ENCODE results near the gene PLEK.
"Not testable (repeated sequence)": the region's sequence is repeated elsewhere in the genome, so short reads cannot be mapped to it uniquely, and the experiment has no call there.

Gene PLEK

GRCh38 chr2:68386365-68386764, 21.3 kb downstream of the PLEK start:
- DNase-seq: no peak

DNA sequence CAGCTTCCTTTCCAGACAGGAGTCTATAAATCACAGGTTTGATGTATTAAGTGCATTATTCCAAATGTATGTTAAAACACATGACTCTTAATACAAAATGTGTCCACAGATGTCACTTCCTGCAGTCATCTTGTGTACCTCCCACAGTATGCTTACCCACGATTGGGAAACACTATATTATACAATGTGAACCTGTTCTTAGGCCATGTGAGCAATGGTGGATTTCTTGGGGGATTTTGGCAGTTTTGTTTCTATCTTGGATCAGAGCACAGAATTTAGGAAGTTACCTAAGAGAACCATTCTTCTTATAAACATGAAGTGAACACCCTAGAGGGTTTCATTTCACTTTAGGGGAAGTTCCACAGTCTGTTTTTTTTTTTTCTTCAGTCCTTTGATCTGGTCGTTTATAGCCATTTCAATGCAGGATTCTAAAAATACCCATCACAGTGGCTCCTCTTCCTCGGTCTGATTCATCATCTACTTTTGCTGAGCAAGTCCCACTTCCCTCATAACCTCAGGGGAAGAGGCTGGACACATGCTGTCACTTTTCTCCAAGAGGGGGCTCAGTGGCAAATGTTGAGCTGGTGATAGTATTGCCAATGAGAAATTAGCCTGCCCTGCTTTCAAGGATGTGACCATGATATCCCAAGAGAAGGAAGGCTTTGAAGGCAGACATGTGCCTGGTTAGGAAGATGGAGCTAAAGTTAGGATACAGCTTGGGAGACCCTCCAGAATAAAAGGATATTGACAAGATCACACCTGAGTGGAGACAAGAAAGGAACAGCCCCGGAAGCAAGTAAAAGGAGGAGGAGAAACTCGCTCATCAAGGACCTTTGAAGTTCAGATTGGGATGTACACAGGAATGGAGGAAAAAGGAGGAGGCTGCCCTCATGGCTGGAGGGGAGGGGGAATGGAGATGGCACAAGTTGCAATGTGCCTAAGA, 22.6 kb downstream of the PLEK start:
- DNase-seq: no peak

GRCh38 chr2:68388358-68388757, 23.3 kb downstream of the PLEK start:
- DNase-seq: no peak

- no peak for DNase-seq
Observed at GRCh38 chr2:68388772-68389171, 23.7 kb downstream of the PLEK start.

GRCh38 chr2:68390114-68390513, 25.0 kb downstream of the PLEK start:
- DNase-seq: no peak

GRCh38 chr2:68390586-68390985, 25.5 kb downstream of the PLEK start:
- DNase-seq: no peak

DNA sequence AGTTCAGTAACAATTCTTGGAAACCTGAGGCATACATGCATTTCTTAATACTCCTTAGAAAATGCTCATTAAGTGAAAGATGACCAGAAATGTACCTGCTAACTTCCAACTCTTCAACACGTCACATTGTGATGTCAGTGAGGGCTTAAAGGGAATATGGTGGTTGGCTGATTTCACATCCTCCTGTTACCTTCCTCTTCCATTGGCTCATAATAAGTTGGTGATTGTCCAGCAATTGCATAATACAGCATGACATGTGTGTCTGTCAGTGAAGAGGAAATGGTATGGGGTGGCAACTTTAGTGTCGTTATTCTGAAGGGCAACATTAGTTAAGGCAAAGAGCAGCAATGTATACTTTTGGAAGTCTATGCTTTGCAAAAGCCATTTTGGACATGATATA, 26.0 kb downstream of the PLEK start:
- no peak for DNase-seq

- DNase-seq: no peak
Observed at GRCh38 chr2:68391869-68392268, 26.8 kb downstream of the PLEK start.

DNA sequence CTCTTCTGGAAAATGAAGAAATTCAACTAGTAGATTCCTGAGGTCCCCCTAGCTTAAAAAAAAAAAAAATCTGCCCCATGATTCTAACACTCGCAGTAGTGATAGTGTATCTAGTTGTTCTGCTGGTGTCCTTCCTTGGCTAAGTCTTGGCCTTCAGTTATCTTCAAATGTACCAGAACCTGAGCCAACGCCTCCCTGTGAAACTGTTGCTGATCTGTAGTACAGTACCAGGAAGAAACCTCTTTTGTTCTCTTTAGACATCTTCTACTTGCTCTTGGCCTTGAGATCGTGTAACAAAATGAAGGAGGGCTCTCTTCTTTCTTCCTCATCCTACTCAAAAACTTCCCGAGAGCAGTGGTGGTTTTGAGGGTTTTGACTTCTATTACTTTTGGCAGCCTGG, 31.0 kb downstream of the PLEK start:
- no peak for DNase-seq

- DNase-seq: not testable (repeated sequence)
Observed at GRCh38 chr2:68397704-68398263, 32.7 kb downstream of the PLEK start.

DNA sequence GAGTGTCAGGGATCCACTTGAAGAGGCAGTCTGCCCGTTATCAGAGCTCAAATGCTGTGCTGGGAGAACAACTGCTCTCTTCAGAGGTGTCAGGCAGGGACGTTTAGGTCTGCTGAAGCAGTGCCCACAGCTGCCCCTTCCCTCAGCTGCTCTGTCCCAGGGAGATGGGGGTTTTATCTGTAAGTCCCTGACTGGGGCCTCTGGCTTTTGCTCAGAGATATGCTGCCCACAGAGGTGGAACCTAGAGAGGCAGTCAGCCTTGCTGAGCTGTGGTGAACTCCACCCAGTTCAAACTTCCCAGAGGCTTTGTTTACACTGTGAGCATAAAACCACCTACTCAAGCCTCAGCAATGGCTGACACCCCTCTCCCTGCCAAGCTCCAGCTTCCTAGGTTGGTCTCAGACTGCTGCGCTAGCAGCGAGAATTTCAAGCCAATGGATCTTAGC, 38.1 kb downstream of the PLEK start:
- DNase-seq: no peak

GRCh38 chr2:68404164-68404563, 39.1 kb downstream of the PLEK start:
- DNase-seq: no peak

DNA sequence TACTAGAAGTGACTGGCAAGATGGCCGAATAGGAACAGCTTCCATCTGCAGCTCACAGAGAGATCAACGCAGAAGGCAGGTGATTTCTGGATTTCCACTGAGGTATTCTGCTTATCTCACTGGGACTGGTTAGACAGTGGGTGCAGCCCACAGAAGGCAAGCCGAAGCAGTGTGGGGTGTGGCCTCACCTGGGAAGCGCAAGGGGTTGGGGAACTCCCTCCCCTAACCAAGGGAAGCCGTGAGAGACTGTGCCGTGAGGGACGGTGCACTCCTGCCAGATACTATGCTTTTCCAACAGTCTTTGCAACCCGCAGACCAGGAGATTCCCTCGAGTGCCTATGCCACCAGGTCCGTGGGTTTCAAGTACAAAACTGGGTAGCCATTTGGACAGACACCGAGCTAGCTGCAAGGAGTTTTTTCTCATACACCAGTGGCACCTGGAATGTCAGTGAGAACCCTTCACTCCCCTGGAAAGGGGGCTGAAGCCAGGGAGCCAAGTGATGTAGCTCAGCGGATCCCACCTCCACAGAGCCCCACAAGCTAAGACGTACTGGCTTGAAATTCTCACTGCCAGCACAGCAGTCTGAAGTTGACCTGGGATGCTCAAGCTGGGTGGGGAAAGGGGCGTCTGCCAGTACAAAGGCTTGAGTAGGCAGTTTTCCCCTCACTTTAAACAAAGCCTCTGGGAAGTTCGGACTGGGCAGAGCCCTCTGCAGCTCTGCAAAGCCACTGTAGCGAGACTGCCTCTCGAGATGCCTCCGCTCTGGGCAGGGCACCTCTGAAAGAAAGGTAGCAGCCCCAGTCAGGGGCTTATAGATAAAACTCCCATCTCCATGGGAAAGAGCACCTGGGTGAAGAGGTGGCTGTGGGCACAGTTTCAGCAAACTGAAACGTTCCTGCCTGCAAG, 40.1 kb downstream of the PLEK start:
- no peak for DNase-seq

GRCh38 chr2:68411397-68412126, 46.5 kb downstream of the PLEK start:
- DNase-seq: no peak

- DNase-seq: no peak
Observed at GRCh38 chr2:68412127-68412819, 47.2 kb downstream of the PLEK start.

DNA sequence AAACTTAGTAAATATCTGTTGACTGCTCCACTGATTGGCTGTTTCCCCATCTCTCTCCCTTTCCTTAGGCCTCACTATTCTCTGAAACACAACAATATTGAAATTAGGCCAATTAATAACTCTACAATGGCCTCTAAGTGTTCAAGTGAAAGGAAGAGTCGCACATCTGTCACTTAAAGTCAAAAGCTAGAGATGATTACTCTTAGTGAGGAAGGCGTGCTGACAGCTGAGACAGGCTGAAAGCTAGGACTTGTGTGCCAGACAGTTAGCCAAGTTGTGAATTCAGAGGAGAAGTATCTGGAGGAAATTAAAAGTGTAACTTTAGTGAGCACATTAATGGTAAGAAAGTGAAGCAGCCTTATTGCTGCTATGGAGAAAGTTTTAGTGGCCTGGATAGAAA, 48.4 kb downstream of the PLEK start:
- DNase-seq: no peak

GRCh38 chr2:68414452-68414851, 49.4 kb downstream of the PLEK start:
- no peak for DNase-seq

DNA sequence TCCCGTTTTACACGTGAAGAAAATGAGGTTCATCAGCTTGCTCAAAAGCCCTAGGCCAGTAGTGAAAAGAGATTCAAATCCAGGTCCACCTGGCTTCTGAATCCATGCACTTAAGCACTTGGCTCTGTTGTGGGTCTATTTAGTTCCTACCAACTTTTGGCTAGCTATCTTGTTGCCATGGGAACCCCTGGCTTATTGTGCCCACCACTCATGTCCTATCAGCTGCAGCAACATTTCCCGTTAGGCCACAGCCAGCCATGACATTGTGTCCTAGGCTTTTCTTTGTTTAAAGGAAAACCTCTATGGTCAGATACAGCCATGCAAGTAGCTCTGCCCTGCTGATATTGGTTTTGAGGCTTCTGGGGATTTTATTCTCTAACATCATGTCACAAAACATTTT, 49.8 kb downstream of the PLEK start:
- peak; percentile 29 for DNase-seq

GRCh38 chr2:68415521-68415920, 50.4 kb downstream of the PLEK start:
- no peak for DNase-seq

- DNase-seq: peak; percentile 72
Observed at GRCh38 chr2:68416081-68416675, 51.1 kb downstream of the PLEK start.

DNA sequence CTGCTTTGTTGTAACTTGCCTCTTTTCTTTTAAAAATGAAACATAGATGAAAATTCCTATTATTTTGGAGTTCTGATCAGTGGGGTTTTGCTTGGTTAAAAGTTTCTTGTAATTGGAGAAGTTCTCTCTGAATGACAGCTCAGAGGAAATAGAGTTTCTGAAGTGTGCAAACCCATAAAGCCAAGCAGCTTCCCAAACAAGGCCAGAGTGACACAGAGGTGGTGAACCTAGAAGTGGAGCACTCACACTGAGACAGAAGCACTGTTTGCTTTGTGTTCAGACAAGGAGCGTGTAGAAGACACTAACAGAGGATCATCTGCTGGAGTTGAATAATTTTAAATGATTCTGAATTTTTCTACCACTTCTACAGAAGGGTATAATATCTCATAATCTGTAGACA, 52.8 kb downstream of the PLEK start:
- DNase-seq: no peak

GRCh38 chr2:68418419-68418818, 53.3 kb downstream of the PLEK start:
- DNase-seq: no peak
